SK-N-SH treated with all-trans-retinoic acid at 6 μM for 48 hours (cell line): Measurements from ENCODE around the gene SBNO1.
"Not testable (repeated sequence)": the region's sequence is repeated elsewhere in the genome, so short reads cannot be mapped to it uniquely, and the experiment has no call there.

Experiments used
- ATAC-seq: fragments of 200-7000 bp; cut with Tn5 transposase; 3 replicates; pipeline ENCODE4 v1.9.1; 2020; ENCODE audit warnings: mild to moderate bottlenecking, moderate library complexity
- ARNTL ChIP-seq: fragments of 450-650 bp; formaldehyde crosslinking; IDR thresholded peaks from 2 replicates; pipeline ENCODE4 v1.5.0; 2020; ENCODE audit warnings: low read depth, mild to moderate bottlenecking, moderate library complexity, borderline replicate concordance
- BACH2 ChIP-seq: fragments of 250-450 bp; sonication (Bioruptor Pico); IDR thresholded peaks from 2 replicates; pipeline ENCODE4 v1.9.0; 2021; ENCODE audit warnings: mild to moderate bottlenecking, borderline replicate concordance
- ESRRG ChIP-seq: fragments of 250-450 bp; sonication (Bioruptor Pico); IDR thresholded peaks from 2 replicates; pipeline ENCODE4 v1.6.1; 2021; ENCODE audit warnings: mild to moderate bottlenecking
- GLIS3 ChIP-seq: fragments of 250-450 bp; sonication (Bioruptor Pico); IDR thresholded peaks from 2 replicates; pipeline ENCODE4 v1.5.0; 2020; ENCODE audit warnings: mild to moderate bottlenecking, moderate library complexity
- ISL1 ChIP-seq: fragments of 250-450 bp; sonication (Bioruptor Pico); IDR thresholded peaks from 2 replicates; pipeline ENCODE4 v2.1.2; 2022; ENCODE audit warnings: mild to moderate bottlenecking, moderate library complexity
- OSR1 ChIP-seq: fragments of 250-450 bp; sonication (Bioruptor Pico); IDR thresholded peaks from 2 replicates; pipeline ENCODE4 v1.8.0; 2022; ENCODE audit warnings: moderate library complexity, mild to moderate bottlenecking, inconsistent platforms
- PPARA ChIP-seq: fragments of 250-450 bp; sonication (Bioruptor Pico); IDR thresholded peaks from 2 replicates; pipeline ENCODE4 v1.5.0; 2020; ENCODE audit warnings: mild to moderate bottlenecking, borderline replicate concordance
- RARB ChIP-seq: fragments of 250-450 bp; sonication (Bioruptor Pico); IDR thresholded peaks from 2 replicates; pipeline ENCODE4 v1.8.0; 2021; ENCODE audit warnings: mild to moderate bottlenecking, moderate library complexity
- SNAI2 ChIP-seq: fragments of 250-450 bp; sonication (Bioruptor Pico); IDR thresholded peaks from 2 replicates; pipeline ENCODE4 v1.5.0; 2020; ENCODE audit warnings: mild to moderate bottlenecking, moderate library complexity
- TCF4 ChIP-seq: fragments of 250-450 bp; sonication (Bioruptor Pico); IDR thresholded peaks from 2 replicates; pipeline ENCODE4 v1.8.0; 2021; ENCODE audit warnings: mild to moderate bottlenecking, moderate library complexity, borderline replicate concordance
- ZC3H10 ChIP-seq: fragments of 250-450 bp; sonication (Bioruptor Pico); IDR thresholded peaks from 2 replicates; pipeline ENCODE4 v1.5.1; 2021; ENCODE audit warnings: mild to moderate bottlenecking, moderate library complexity
- ZFP3 ChIP-seq: fragments of 250-450 bp; sonication (Bioruptor Pico); IDR thresholded peaks from 2 replicates; pipeline ENCODE4 v1.5.0; 2020; ENCODE audit warnings: mild to moderate bottlenecking, moderate library complexity
- ZNF70 ChIP-seq: fragments of 450-650 bp; formaldehyde crosslinking; IDR thresholded peaks from 2 replicates; pipeline ENCODE4 v1.5.0; 2020; ENCODE audit warnings: mild to moderate bottlenecking, moderate library complexity
- ZNF8 ChIP-seq: fragments of 450-650 bp; formaldehyde crosslinking; IDR thresholded peaks from 2 replicates; pipeline ENCODE4 v1.5.0; 2020; ENCODE audit warnings: mild to moderate bottlenecking, moderate library complexity
- TF ChIP-seq, protein P1 (sequence below): fragments of 250-450 bp; sonication (Bioruptor Pico); IDR thresholded peaks from 2 replicates; pipeline ENCODE4 v1.5.0; 2020; ENCODE audit warnings: mild to moderate bottlenecking, moderate library complexity
- TF ChIP-seq, protein P2 (sequence below): fragments of 250-450 bp; sonication (Bioruptor Pico); IDR thresholded peaks from 2 replicates; pipeline ENCODE4 v1.8.0; 2020; ENCODE audit warnings: mild to moderate bottlenecking, moderate library complexity, borderline replicate concordance
- TF ChIP-seq, protein P3 (sequence below): fragments of 250-450 bp; sonication (Bioruptor Pico); IDR thresholded peaks from 2 replicates; pipeline ENCODE4 v1.5.1; 2021; ENCODE audit warnings: mild to moderate bottlenecking, moderate library complexity

Gene SBNO1

DNA sequence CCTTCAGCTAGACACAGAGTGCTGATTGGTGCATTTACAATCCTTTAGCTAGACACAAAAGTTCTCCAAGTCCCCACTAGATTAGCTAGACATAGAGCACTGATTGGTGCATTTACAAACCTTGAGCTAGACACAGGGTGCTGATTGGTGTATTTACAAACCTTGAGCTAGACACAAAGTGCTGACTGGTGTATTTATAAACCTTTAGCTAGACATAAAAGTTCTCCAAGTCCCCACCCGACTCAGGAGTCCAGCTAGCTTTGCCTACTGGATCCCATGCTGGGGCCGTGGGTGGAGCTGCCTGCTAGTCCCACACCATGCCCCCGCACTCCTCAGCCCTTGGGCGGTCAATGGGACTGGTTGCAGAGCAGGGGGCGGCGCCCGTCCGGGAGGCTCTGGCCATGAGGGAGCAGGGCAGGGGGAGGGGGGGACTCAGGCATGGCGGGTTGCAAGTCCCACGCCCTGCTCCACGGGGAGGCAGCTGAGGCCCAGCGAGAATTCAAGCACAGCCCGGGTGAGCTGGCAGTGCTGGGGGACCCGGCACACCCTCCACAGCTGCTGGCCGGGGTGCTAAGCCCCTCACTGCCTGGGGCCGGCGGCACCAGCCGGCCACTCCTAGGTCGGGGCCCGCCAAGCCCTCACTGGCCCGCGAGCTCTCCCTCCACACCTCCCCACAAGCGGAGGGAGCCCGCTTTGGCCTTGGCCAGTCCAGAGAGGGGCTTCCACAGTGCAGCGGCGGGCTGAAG lies 115.5 kb downstream of the SBNO1 start:
- ATAC-seq, result not testable (repeated sequence)

DNA sequence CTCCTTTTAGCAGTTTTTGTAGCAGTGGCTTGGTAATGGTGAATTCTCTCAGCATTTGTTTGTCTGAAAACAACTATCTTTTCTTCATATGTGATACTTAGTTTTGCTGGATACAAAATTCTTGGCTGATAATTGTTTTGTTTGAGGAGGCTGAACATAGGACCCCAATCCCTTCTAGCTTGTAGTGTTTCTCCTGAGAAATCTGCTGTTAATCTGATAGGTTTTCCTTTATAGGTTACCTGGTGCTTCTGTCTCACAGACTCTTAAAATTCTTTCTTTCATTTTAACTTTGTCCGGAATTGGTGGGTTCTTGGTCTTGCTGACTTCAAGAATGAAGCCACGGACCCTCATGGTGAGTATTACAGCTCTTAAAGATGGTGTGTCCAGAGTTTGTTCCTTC lies 116.5 kb downstream of the SBNO1 start:
- ATAC-seq, result not testable (repeated sequence)

DNA sequence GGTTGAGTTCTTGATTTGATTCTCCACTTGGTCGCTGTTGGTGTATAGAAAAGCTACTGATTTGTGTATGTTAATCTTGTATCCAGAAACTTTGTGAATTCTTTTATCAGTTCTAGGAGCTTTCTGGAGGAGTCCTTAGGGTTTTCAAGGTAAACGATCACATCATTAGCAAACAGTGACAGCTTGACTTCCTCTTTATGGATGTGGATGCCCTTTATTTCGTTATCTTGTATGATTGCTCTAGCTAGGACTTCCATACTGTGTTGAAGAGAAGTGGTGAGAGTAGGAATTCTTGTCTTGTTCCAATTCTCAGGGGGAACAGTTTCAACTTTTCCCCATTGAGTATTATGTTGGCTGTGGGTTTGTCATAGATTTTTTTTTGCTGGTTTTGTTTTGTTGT lies 119.0 kb downstream of the SBNO1 start:
- no peak for ATAC-seq
- no peak for TF ChIP-seq RARB (CRISPR knock-in tag)
- no peak for TF ChIP-seq TCF4 (CRISPR knock-in tag)
- no peak for TF ChIP-seq ZNF8 (CRISPR knock-in tag)
- TF ChIP-seq PPARA (CRISPR knock-in tag), result no peak
- TF ChIP-seq, protein P1, sequence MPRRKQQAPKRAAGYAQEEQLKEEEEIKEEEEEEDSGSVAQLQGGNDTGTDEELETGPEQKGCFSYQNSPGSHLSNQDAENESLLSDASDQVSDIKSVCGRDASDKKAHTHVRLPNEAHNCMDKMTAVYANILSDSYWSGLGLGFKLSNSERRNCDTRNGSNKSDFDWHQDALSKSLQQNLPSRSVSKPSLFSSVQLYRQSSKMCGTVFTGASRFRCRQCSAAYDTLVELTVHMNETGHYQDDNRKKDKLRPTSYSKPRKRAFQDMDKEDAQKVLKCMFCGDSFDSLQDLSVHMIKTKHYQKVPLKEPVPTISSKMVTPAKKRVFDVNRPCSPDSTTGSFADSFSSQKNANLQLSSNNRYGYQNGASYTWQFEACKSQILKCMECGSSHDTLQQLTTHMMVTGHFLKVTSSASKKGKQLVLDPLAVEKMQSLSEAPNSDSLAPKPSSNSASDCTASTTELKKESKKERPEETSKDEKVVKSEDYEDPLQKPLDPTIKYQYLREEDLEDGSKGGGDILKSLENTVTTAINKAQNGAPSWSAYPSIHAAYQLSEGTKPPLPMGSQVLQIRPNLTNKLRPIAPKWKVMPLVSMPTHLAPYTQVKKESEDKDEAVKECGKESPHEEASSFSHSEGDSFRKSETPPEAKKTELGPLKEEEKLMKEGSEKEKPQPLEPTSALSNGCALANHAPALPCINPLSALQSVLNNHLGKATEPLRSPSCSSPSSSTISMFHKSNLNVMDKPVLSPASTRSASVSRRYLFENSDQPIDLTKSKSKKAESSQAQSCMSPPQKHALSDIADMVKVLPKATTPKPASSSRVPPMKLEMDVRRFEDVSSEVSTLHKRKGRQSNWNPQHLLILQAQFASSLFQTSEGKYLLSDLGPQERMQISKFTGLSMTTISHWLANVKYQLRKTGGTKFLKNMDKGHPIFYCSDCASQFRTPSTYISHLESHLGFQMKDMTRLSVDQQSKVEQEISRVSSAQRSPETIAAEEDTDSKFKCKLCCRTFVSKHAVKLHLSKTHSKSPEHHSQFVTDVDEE (CRISPR knock-in tag), result no peak
- TF ChIP-seq, protein P2, sequence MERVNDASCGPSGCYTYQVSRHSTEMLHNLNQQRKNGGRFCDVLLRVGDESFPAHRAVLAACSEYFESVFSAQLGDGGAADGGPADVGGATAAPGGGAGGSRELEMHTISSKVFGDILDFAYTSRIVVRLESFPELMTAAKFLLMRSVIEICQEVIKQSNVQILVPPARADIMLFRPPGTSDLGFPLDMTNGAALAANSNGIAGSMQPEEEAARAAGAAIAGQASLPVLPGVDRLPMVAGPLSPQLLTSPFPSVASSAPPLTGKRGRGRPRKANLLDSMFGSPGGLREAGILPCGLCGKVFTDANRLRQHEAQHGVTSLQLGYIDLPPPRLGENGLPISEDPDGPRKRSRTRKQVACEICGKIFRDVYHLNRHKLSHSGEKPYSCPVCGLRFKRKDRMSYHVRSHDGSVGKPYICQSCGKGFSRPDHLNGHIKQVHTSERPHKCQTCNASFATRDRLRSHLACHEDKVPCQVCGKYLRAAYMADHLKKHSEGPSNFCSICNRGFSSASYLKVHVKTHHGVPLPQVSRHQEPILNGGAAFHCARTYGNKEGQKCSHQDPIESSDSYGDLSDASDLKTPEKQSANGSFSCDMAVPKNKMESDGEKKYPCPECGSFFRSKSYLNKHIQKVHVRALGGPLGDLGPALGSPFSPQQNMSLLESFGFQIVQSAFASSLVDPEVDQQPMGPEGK (CRISPR knock-in tag), result no peak
- TF ChIP-seq ARNTL, result no peak
- no peak for TF ChIP-seq SNAI2 (CRISPR knock-in tag)
- no peak for TF ChIP-seq ESRRG
- no peak for TF ChIP-seq ISL1
- TF ChIP-seq, protein P3, sequence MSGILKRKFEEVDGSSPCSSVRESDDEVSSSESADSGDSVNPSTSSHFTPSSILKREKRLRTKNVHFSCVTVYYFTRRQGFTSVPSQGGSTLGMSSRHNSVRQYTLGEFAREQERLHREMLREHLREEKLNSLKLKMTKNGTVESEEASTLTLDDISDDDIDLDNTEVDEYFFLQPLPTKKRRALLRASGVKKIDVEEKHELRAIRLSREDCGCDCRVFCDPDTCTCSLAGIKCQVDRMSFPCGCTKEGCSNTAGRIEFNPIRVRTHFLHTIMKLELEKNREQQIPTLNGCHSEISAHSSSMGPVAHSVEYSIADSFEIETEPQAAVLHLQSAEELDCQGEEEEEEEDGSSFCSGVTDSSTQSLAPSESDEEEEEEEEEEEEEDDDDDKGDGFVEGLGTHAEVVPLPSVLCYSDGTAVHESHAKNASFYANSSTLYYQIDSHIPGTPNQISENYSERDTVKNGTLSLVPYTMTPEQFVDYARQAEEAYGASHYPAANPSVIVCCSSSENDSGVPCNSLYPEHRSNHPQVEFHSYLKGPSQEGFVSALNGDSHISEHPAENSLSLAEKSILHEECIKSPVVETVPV (CRISPR knock-in tag), result no peak

DNA sequence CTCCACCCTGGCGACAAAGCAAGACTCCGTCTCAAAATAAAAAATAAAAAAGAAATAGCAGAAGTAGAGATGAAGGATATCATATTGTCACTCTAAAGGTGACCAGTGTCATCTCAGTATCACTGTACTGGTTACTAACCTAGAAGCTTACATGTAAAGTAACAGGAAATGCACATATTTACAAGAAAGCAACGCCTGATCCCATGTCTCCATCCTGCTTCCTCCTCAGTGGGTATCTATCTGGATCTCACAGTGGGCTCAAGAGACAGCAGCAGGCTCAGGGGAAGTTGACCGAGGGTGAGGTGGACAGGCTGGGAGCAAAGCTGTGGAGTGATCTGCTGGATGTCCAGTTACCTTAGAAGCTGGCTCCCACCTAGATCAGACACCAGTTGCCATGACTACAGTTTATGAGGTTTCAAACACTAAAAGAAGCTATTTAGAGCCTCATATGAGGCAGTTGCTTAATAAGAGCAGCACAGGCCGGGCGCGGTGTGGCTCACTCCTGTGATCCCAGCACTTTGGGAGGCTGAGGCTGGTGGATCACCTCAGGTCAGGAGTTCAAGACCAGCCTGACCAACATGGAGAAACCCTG lies 120.9 kb downstream of the SBNO1 start:
- TF ChIP-seq ZFP3 (CRISPR knock-in tag), result no peak
- no peak for TF ChIP-seq ZC3H10 (CRISPR knock-in tag)
- TF ChIP-seq RARB (CRISPR knock-in tag), result no peak
- TF ChIP-seq ZNF70 (CRISPR knock-in tag), result no peak
- TF ChIP-seq SNAI2 (CRISPR knock-in tag), result no peak
- no peak for TF ChIP-seq TCF4 (CRISPR knock-in tag)
- TF ChIP-seq, protein P2 (CRISPR knock-in tag), result no peak
- no peak for TF ChIP-seq GLIS3 (CRISPR knock-in tag)
- TF ChIP-seq ISL1, result no peak
- no peak for TF ChIP-seq BACH2 (CRISPR knock-in tag)
- no peak for TF ChIP-seq OSR1
- TF ChIP-seq, all 23 proteins: peak for 0
- ATAC-seq, result no peak; the same call in 2 of the 3 replicates
